Fibroblast of the aortic adventitia (primary cell): Measurements from ENCODE around the gene PCDHGA8. TPM values are rescaled to one million over a fixed set of nuclear protein-coding genes. Genes with fewer than 3 reads are reported as not detected.
"Not testable (repeated sequence)": the region's sequence is repeated elsewhere in the genome, so short reads cannot be mapped to it uniquely, and the experiment has no call there.

Source experiments
- DNase-seq: peaks from one replicate; pipeline ENCODE4 v3.0.0-alpha.2; 2010; ENCODE audit warnings: low read depth
- H3K4me3 ChIP-seq: 2 replicates; pipeline ENCODE4 v1.5.1; 2011; ENCODE audit warnings: low read depth, mild to moderate bottlenecking, control low read depth, low read length, moderate library complexity
- total RNA-seq: library from RNA; depleted of rRNA; stranded (reverse); fragments of >200 nt; gene quantifications from 2 replicates; pipeline ENCODE4 v1.2.3, GENCODE V29; 2012; ENCODE audit warnings: low replicate concordance
- TF ChIP-seq, protein P1 (sequence below): IDR thresholded peaks from 2 replicates; pipeline ENCODE4 v1.5.1; 2011; ENCODE audit warnings: mild to moderate bottlenecking, low read length, control low read depth, inconsistent platforms; ENCODE audit not compliant: insufficient read depth

Gene PCDHGA8
- total RNA-seq, 1 donor, result 3.8 TPM

DNA sequence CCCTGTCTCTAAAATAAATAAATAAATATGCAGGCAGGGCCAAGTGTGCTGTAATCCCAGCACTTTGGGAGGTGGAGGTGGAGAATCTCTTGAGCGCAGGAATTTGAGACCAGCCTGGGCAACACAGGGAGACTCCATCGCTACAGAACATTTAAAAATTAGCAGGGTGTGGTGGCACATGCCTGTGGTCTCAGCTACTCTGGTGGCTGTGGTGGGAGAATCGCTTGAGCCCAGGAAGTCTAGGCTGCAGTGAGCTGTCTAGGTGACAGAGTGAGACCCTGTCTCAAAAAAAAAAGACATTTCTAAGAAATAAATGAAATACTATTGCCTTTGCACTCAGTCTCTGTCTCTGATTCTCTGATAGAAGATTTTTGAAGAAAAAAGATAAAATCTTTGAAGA is 19.1 kb downstream of the PCDHGA8 start:
- H3K4me3 ChIP-seq, result no peak overlapping the region
- TF ChIP-seq, protein P1, sequence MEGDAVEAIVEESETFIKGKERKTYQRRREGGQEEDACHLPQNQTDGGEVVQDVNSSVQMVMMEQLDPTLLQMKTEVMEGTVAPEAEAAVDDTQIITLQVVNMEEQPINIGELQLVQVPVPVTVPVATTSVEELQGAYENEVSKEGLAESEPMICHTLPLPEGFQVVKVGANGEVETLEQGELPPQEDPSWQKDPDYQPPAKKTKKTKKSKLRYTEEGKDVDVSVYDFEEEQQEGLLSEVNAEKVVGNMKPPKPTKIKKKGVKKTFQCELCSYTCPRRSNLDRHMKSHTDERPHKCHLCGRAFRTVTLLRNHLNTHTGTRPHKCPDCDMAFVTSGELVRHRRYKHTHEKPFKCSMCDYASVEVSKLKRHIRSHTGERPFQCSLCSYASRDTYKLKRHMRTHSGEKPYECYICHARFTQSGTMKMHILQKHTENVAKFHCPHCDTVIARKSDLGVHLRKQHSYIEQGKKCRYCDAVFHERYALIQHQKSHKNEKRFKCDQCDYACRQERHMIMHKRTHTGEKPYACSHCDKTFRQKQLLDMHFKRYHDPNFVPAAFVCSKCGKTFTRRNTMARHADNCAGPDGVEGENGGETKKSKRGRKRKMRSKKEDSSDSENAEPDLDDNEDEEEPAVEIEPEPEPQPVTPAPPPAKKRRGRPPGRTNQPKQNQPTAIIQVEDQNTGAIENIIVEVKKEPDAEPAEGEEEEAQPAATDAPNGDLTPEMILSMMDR, result no peak
- no peak for DNase-seq

DNA sequence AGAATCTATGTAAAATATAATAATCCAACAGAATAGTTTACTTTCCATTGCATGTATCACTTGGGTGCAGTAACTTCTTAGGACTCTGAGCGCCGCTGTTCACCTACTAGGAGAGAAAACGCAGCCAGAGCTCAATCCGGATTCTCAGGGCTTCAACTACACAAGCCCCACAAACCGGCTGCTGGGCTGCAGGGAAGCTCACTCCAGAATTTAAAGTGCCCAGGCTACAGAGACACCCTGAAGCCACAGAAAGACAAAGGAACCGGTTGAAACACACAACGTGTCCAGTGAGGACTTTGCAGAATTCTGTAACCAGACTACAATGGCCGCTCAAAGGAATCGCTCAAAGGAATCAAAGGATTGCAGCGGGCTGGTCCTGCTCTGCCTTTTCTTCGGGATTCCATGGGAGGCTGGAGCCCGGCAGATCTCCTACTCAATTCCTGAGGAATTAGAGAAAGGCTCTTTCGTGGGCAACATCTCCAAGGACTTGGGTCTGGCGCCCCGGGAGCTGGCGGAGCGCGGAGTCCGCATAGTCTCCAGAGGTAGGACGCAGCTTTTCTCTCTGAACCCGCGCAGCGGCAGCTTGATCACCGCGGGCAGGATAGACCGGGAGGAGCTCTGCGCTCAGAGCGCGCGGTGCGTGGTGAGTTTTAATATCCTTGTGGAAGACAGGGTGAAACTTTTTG is 20.6 kb downstream of the PCDHGA8 start, which contains the start of gene PCDHGA10:
PCDHGA10 (plus strand) TSS at position 134 of the 686 bp plus-strand sequence; CDS start at position 323, 189 bp downstream.
- TF ChIP-seq, protein P1, result peak; percentile 76
- peak; percentile 82 for DNase-seq
- H3K4me3 ChIP-seq, result peak within 1 kb of the TSS; percentile 62

DNA sequence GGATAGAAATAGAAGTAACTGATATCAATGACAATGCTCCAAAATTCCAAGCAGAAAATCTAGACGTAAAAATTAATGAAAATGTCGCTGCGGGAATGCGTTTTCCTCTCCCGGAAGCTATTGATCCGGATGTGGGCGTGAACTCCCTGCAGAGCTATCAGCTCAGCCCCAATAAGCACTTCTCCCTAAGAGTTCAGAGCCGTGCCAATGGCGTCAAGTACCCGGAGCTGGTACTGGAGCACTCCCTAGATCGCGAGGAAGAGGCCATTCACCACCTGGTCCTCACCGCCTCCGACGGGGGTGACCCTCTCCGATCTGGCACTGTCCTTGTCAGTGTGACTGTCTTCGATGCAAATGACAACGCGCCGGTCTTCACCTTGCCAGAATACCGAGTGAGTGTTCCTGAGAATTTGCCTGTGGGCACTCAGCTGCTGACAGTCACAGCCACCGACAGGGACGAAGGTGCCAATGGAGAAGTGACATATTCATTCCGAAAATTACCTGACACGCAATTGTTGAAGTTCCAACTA is 21.2 kb downstream of the PCDHGA8 start:
- TF ChIP-seq, protein P1, result no peak
- peak overlapping the region; percentile 62 for H3K4me3 ChIP-seq
- DNase-seq, result no peak

DNA sequence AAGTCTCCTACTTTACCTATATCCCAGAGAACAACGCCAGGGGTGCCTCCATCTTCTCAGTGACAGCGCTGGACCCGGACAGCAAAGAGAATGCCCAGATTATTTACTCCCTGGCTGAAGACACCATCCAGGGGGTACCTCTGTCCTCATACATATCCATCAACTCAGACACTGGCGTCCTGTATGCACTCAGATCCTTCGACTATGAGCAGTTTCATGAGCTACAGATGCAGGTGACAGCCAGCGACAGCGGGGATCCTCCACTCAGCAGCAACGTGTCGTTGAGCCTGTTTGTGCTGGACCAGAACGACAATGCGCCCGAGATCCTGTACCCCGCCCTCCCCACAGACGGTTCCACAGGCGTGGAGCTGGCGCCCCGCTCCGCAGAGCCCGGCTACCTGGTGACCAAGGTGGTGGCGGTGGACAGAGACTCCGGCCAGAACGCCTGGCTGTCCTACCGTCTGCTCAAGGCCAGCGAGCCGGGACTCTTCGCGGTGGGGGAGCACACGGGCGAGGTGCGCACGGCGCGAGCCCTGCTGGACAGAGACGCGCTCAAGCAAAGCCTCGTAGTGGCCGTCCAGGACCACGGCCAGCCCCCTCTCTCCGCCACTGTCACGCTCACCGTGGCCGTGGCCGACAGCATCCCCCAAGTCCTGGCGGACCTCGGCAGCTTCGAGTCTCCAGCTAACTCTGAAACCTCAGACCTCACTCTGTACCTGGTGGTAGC is 22.3 kb downstream of the PCDHGA8 start:
- H3K4me3 ChIP-seq, DNase-seq: not testable (repeated sequence)

DNA sequence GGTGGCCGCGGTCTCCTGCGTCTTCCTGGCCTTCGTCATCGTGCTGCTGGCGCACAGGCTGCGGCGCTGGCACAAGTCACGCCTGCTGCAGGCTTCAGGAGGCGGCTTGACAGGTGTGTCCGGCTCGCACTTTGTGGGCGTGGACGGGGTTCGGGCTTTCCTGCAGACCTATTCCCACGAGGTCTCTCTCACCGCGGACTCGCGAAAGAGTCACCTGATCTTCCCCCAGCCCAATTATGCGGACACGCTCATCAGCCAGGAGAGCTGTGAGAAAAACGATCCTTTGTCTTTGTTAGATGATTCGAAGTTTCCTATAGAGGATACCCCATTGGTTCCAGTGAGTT is 22.8 kb downstream of the PCDHGA8 start:
- not testable (repeated sequence) for H3K4me3 ChIP-seq, DNase-seq

DNA sequence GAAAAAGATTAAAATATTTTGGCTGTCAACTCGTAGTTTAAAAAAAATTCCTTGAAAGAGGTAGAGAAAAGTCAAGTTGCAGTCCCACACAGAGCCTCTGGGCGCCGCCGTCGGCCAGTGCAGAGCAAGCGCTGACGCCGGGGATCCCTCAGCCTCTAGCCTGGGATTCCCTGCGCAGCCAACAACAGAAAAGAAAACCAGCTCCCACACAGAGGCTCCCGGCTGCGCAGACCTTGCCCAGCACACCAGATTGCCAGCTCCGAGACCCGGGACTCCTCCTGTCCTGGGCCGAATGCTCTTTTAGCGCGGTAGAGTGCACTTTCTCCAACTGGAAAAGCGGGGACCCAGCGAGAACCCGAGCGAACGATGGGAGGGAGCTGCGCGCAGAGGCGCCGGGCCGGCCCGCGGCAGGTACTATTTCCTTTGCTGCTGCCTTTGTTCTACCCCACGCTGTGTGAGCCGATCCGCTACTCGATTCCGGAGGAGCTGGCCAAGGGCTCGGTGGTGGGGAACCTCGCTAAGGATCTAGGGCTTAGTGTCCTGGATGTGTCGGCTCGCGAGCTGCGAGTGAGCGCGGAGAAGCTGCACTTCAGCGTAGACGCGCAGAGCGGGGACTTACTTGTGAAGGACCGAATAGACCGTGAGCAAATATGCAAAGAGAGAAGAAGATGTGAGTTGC is 25.2 kb downstream of the PCDHGA8 start, which contains the start of gene PCDHGB7:
PCDHGB7 (plus strand) TSS at position 184 of the 679 bp plus-strand sequence; CDS start at position 367, 183 bp downstream.
- peak; percentile 87 for DNase-seq
- TF ChIP-seq, protein P1, result peak; percentile 87
- H3K4me3 ChIP-seq, result peak within 1 kb of the TSS; percentile 66

DNA sequence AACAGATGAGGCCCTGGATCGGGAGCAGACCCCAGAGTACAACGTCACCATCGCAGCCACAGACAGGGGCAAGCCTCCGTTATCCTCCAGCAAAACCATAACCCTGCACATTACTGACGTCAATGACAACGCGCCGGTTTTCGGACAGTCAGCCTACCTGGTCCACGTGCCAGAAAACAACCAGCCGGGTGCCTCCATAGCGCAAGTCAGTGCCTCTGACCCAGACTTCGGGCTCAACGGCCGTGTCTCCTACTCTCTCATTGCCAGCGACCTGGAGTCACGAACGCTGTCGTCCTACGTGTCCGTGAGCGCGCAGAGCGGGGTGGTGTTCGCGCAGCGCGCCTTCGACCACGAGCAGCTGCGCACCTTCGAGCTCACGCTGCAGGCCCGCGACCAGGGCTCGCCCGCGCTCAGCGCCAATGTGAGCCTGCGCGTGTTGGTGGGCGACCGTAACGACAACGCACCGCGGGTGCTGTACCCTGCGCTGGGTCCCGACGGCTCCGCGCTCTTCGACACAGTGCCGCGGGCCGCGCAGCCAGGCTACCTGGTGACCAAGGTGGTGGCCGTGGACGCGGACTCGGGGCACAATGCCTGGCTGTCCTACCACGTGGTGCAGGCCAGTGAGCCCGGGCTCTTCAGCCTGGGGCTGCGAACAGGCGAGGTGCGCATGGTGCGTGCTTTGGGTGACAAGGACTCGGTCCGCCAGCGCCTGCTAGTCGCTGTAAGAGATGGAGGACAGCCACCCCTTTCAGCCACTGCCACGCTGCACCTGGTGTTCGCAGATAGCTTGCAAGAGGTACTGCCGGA is 26.8 kb downstream of the PCDHGA8 start:
- TF ChIP-seq, protein P1, result no peak
- no peak for DNase-seq
- H3K4me3 ChIP-seq, result peak overlapping the region; percentile 25
